Endometrium (tissue), 2 donors: Measurements from ENCODE around the gene S1PR3.

Experiments
- FAIRE-seq: peaks from 2 replicates; lab custom pipeline; 2012; peaks lifted over from hg19 to GRCh38; lab: Jason Lieb, UNC
- donor health status: control.
- donor health status: control.

The S1PR3 gene

GRCh38 chr9:88969646-88970373 is 21.5 kb upstream of the S1PR3 start:
- no peak for FAIRE-seq

DNA sequence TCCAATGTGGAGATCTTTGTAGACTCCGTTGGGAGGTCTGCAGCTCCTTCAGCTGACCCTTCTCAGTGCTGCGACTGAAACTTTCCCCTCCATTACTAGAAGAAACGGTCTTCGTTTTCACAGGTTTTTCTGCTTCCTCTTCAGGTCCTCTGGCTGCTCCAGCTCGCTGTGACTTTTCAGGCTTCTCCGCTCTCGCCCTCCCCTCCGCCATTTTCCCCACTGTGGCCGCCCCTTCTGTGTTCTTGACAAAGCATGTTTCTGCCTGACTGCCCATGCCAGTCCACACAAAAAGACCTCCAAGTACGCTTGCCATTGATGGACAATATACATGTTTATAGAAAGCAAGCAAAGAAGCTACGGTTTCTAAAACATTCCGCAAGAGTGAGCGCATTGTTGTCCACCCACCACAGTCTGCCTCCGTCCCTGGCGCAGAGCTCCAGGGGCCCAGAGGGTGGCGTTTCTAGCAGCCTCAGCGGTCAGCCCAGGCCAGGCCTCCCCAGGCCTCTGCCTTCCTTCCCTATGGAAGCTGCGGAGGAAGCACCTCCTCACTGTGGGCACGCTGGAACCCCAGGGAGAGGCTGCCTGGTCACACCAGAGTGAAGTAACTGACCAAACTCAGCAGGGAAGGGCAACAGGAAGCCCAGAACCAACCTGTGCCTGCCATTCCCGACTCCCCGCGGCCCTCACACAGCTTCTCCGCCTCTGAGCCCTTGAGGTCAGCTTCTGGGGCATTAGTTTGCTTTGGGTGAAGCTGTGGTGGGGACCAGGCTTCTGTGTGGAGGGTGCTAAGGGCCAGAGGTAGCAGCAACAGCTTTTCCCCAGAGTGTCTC is 19.9 kb upstream of the S1PR3 start:
- no peak for FAIRE-seq

GRCh38 chr9:88972401-88972800 is 18.9 kb upstream of the S1PR3 start:
- no peak for FAIRE-seq

DNA sequence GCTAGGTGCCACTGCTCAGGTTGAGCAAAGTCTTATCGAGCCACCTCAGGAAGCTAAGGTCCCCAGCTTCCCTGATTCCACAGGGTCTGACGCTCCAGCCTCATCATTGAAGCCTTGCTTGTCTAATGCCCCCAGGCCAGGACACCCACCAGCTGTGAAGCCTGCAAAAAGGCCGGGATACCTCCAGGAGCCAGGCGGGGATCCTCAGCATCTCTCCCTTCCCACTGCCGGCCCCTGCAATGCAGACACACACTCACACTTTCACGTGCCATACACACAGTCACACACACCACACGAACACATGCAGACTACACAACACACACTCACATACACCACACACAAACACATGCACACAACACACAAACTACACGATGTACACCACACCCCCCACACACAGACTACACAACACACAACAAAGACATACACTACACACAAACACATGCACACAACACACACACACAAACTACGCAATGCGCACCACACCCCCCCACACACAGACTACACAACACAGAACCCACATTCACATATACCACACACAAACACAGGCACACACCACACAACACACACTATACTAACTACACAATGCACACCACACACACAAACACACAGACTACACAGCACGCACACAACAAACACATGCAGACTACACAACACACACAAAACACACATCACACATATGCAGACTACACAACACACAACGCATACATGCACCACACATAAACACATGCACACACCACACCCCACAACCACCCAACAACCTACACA is 17.8 kb upstream of the S1PR3 start:
- FAIRE-seq = no peak

GRCh38 chr9:88974641-88975040 is 16.6 kb upstream of the S1PR3 start:
- FAIRE-seq = no peak

DNA sequence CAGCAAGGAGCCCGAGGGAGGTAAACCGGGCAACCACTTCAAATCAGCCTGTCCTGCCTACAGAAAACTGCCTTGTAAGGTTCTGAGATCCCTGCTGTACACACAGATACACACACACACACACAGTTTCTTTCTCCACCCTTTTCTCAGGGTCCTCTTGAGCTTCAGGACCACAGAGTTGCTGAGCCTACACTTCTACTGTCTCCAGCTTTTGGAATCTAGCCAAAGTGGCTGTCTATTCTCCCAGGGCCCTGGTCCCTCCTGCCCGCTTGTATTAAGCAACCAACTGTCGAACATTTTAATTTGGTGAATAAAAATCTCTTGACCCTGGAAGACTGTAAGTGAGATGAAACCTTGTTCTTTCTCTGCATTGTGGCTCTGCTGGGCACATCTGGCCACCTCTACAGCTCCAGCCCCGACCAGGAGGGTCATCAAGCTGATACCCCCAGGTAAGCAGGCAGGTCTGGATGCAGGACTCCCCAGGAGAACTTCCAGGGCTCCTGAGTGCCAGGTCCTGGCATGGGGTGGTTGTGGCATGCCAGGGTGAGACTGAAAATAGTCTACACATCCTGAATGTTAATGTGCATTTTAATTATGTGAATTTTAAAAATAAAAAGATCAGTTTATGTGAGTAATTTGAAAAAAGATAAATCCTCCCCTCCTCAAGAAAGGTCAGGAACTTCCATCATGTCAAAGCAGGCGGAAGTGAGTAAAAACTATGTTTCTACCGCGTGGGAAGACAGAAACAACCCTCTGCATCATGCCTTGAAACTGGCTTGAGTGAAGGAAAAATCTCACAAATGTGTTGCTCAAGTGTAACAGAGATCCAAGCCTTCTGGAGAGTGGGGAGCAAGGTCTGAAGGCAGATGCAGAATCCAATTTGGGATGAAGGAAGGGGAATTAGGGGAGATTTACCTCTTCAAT is 15.0 kb upstream of the S1PR3 start:
- FAIRE-seq = no peak

GRCh38 chr9:88976890-88977257 is 14.4 kb upstream of the S1PR3 start:
- no peak for FAIRE-seq

GRCh38 chr9:88978034-88978433 is 13.2 kb upstream of the S1PR3 start:
- FAIRE-seq = no peak

DNA sequence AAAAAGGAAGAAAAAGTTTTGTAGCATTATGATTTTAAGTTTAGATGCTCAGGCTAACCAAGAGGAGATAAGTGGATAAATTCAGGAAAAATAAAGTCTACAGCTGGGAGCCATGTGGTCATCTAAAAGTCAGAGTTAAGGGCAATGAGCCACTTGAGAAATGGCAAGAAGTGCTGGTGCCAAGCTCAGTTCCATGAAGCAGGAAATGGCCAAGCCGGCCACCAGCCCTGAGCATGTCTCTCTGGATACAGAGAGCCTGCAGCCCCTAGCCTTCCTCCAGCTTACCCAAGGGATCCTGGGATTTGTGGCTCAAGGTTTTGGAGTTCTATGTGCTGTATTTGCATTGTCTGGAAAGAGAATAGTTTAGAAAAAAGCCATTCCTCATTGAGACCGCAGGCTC is 12.2 kb upstream of the S1PR3 start:
- FAIRE-seq = no peak

DNA sequence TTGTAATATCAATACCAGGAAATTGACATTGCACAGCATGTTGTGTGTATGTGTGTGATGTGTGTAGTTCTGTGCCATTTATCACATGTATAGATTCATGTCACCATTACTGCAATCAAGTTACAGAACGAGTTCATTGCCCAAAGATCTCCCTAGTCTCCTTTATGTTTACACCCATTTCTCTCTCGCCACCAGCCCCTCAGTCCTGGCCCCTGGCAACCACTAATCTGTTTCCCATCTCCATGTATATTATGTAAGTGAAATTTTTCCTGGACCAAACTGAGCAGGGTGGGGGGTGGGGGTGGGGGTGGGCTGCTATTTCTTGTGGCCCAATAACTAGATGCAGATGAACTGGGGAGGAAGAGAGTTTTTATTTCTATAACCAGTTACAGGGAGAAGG is 11.5 kb upstream of the S1PR3 start:
- no peak for FAIRE-seq

DNA sequence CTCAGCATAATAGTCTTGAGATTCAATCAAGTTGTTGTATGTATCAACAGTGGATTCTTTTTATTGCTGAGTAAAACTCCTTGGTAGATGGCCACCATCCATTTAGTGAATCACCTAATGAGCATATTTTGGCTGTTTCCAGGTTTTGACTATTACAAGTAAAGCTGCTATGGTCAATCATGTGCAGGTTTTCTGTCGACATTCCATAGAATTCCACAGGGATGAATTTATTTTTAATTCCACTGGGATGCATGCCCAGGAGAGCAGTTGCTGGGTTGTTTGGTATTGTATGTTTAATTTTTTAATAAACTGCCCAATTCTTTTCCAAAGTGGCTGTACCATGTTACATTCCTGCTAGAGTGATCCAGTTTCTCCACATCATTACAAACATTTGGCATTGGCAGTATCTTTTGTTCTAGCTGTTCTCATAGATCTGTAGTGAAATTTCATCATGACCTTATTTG is 10.5 kb upstream of the S1PR3 start:
- no peak for FAIRE-seq

DNA sequence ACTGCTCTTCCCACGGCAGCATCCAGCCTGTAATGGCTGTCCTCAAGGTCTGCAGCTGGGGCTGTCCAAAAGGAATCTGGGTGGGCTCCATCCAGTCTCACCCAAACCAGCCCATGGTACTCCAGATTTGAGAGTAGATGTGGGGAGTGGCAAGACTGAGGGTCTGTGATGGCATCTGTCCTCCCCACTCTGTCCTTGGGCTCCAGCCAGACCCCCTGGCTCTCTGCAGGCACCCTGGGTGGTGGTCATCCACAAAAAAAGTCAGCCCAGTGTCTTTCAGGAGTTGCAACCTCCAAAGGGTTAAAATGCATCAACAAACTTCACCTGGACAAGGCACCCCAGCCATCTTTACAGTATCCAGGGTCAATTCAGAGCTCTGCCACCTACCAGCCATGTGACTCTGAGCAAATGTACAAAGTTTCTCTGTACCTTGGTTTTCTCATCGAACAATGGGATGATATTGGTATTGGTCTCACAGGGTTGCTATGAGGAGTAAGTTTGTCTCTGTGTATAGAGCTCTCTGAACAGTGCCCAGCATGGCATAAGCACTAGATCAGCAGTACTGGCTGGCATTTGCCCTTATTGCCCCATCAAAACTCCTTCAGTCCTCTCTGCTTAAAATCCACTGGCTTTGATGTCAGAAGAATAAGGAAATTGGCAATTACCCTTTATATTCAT is 7.3 kb upstream of the S1PR3 start:
- FAIRE-seq = no peak

DNA sequence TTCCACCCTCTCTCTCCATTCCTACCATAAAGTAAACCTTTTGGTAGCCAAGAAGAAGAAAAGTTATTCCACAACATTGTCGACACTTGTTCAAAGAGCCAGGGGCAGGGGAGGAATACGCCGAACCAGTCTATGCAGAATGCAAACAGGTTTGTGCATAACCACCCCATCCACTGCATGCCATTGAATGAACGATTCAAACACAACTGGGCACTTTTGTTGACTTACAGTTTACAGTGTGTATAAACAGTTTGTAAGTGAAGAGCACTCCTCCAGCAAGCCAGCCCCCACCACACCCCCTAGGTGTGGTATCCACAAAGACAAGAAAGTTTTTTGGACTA is 6.8 kb upstream of the S1PR3 start:
- FAIRE-seq = no peak

DNA sequence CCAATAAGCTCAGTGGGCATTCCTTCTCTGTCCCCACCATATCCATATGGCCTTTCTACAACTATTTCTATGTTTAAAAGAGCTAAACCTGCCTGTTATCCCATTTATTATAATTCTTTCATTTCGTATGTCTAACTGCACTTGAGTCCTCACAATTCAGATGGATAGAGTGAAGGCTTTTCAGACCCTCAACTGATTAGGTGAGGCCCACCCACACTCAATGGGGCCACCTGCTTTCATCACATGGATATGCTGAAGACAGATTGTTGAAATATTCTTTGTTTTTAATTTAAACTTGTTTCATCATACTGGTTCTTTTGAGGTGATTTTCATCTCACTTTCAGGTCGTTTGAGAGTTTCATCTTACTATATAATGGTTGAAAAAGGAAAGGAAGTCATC is 5.7 kb upstream of the S1PR3 start:
- FAIRE-seq = no peak

- FAIRE-seq = no peak
Measured at GRCh38 chr9:88986776-88987175, 4.5 kb upstream of the S1PR3 start.

DNA sequence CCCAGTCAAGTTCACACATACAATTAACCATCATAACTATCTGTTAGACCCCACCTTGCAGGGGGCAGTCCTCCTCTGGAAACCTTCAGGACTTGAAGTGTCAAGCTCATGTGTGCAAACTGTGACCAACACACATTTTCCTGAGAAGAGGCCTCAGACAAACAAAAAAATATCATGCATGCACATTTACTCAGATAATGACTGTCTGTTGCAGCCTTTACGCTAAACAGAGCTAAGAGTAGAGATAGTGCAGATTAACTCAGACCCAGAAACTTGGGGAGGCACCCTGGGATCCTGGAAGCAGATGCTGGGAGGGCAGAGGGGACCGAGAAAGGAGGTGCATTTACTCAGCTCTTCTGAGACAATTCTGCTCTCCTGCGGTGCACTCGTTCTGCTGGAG is 3.6 kb upstream of the S1PR3 start:
- no peak for FAIRE-seq

DNA sequence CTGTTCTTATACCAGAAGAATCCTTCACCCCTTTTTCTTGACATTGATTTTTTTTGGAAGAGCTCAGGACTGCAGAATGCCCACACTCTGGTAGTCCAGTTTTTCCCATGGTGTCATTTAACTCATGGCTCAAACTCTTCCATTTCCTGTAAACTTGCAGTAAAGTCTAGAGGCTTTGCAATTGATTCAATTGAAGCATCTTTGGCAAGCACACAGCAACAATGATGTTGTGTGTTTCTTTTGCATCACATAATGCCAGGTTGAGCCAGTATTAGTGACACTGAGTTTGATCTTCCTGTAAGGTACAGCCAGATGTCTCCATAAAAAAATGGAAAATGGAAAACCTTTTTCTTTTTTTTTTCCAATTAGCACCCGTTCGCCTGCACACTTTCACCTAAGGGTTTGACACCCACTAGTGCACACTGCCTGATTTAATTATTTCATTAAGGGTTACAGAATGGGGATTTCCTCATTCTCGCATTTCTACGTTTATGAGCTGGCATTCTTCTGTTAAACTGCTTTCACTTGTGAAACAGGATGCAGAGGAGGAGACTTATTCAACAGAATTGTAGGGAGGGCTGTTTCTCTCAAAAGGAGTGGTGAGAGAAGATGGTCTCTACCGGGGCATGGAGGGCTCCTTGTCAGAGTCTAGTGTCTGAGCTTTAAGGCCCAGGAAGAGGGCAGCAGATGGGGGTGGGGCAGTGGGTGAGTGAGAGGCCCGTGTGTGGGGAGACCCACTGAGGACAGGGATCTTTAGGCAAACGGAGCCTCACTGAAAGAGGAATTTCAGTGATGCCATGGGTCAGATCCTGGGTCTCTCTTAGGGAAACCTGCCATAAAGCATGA is 2.2 kb upstream of the S1PR3 start:
- no peak for FAIRE-seq

DNA sequence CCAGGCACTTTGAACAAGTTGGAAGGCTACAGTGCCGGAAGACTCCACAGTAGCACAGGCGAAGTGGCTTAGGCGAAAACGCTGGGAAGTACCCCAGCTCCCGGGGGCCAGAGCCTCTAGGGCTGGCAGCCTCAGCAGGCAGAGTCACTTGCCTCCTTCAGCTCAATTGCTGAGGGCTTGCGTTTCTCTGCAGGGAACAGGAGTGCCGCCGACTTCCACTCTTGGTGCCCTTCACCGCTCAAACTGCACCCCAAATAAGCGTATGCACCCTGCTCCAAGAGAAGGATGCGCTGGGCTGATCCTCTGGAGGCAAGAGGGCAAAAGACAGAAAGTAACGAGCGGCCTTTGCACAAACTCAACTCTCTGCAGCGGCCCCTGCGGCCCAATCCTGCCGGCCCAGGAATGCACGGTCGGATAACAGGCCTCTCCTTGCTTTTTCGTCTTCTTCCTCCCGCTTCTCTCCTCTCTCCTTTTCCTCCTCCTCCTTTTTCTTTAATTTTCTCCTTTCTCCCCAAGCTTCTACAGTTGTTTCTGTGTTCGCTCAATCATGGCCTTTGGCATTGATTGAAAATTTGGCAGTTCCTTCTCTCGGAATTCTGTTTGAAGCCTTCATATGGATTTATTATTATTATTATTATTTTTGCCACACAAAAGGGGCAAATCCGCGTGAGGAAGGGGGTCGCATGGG is 1.1 kb upstream of the S1PR3 start:
- FAIRE-seq = no peak

DNA sequence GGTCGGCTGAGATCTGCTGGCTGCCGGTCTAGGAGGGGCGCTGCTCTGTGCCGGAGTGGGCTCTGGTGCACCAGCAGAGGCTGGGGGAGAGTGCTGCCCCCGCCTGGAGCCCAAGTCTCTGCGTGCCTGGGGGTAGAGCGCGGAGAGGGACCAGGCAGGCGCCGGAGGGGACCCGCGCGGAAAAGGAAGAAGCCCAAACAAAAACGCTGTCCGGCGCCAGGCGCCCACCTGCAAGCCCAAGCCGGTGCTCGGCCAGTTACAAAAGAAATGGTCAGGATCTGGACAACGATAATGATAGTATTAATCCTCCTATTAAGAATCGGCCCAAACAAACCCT is 571 bp upstream of the S1PR3 start:
- FAIRE-seq = no peak

- no peak for FAIRE-seq
Measured at GRCh38 chr9:88992556-88992955, 1.3 kb downstream of the S1PR3 start.
